Testis (tissue), 3 donors: ENCODE data around the gene GSC2. TPM values are rescaled to one million over a fixed set of nuclear protein-coding genes. Genes with fewer than 3 reads are reported as not detected.

Source experiments
- DNase-seq: peaks from one replicate; pipeline ENCODE4 v3.0.0-alpha.2; 2019
- H3K27ac ChIP-seq, 2 donors: fragments of 200-600 bp; sonication (generic); one replicate each; pipeline ENCODE4 v1.5.1; 2019
- H3K27me3 ChIP-seq: fragments of 200-600 bp; sonication (generic); one replicate; pipeline ENCODE4 v1.5.1; 2019
- H3K36me3 ChIP-seq: fragments of 200-600 bp; sonication (generic); one replicate; pipeline ENCODE4 v1.5.1; 2017; ENCODE audit warnings: low read depth; ENCODE audit errors: missing control alignments
- H3K4me1 ChIP-seq: fragments of 200-600 bp; sonication (generic); one replicate; pipeline ENCODE4 v1.5.1; 2019
- H3K4me3 ChIP-seq, 2 donors: fragments of 200-600 bp; sonication (generic); one replicate each; pipeline ENCODE4 v1.5.1; 2017 to 2019
- H3K9me3 ChIP-seq: fragments of 200-600 bp; sonication (generic); one replicate; pipeline ENCODE4 v1.5.1; 2017
- POLR2A ChIP-seq: fragments of 450-650 bp; IDR thresholded peaks from one replicate; pipeline ENCODE4 v1.6.1; 2017; ENCODE audit warnings: antibody characterized with exemption, mild to moderate bottlenecking, moderate library complexity
- WGBS, 2 donors: methylation state at CpG; one replicate each; pipeline ENCODE4 v1.1.5; 2018; 5-methylcytosine and 5-hydroxymethylcytosine counted together
- intact Hi-C: fragments of 100-400 bp; cut with DNase I; formaldehyde crosslinking; loops from one replicate; pipeline ENCODE4 v1.15.1; 2023; ENCODE audit warnings: low total_unique reads
- polyA plus RNA-seq: library from polyadenylated mRNA; stranded (reverse); fragments of 350-450 nt; fragmentation: Illumina TruSeq; extraction: RNeasy Lipid Tissue Mini Kit (QIAGEN cat#74804); gene quantifications from one replicate; pipeline ENCODE4 v1.2.3, GENCODE V29; 2014; ENCODE audit warnings: low read depth, low replicate concordance; ENCODE audit not compliant: insufficient read depth
- total RNA-seq, 2 donors: library from RNA; depleted of rRNA; stranded (reverse); fragments of >200 nt; gene quantifications; one replicate each; pipeline ENCODE4 v1.2.3, GENCODE V29; 2016
- TF ChIP-seq, protein P1 (sequence below), 3 experiments: fragments of 450-650 bp in 2 of 3; fragments of 200-600 bp in 1 of 3; sonication (generic) in 1 of 3; IDR thresholded peaks; one replicate each; pipeline ENCODE4 v1.5.1; 2016 to 2019; ENCODE audit warnings: antibody characterized with exemption in 3 of 3, mild to moderate bottlenecking in 2 of 3, moderate library complexity in 1 of 3

GSC2 gene
- total and polyA plus RNA-seq, 3 donors from 2014 or later = 2.3 to 16.0 (median 15.3) TPM

DNA sequence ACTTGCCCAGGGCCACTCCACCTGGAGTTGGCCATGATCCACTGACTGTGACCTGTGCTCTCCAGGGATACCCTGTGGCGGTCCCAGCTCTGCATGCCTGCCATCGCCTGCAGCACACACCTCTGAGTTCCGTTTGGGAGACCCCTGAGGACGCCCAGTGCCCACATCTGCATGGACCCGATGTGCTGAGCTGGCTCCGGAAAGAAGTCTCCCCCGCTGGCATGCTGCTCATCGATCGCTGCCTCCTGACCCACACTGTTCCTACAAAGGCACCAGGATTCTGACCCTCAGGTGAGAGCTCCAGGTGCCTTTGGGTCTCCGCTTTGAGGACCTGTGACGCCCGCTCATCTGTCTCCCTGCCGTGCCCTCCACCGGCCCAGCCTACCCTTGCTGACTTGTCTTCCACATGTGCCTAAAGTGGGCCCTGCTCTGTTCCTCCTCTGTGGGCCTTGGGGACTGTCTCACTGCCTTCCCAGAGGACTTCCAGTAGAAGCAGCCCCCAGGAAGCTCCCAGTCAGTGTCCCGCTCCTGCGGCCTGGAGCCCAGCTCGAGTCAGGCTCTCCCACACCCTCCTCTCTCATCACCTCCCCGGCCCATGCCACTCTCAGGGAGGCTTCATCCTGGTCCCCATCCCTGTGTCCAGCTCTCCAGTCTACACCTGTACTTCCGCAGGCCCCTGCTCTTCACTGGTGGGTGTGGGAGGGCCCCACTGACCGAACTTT is 34.3 kb upstream of the GSC2 start:
- no peak for DNase-seq
- H3K9me3 ChIP-seq = no peaks in the 10 kb centered on the region
- H3K27ac ChIP-seq = no peak overlapping the region
- H3K27me3 ChIP-seq = no peaks in the 10 kb centered on the region
- H3K4me1 ChIP-seq = peaks cover 6% of the 10 kb centered on the region
- no peaks in the 10 kb centered on the region for H3K36me3 ChIP-seq
- TF ChIP-seq, protein P1, sequence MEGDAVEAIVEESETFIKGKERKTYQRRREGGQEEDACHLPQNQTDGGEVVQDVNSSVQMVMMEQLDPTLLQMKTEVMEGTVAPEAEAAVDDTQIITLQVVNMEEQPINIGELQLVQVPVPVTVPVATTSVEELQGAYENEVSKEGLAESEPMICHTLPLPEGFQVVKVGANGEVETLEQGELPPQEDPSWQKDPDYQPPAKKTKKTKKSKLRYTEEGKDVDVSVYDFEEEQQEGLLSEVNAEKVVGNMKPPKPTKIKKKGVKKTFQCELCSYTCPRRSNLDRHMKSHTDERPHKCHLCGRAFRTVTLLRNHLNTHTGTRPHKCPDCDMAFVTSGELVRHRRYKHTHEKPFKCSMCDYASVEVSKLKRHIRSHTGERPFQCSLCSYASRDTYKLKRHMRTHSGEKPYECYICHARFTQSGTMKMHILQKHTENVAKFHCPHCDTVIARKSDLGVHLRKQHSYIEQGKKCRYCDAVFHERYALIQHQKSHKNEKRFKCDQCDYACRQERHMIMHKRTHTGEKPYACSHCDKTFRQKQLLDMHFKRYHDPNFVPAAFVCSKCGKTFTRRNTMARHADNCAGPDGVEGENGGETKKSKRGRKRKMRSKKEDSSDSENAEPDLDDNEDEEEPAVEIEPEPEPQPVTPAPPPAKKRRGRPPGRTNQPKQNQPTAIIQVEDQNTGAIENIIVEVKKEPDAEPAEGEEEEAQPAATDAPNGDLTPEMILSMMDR (IDR thresholded peaks at IDR 0.05) = no peak
- no peak overlapping the region for H3K4me3 ChIP-seq
- WGBS, 2 donors = 70 to 87% methylated on average over 7 to 20 of the region's 20 CpGs
- intact Hi-C loops = no loop called here

GRCh38 chr22:19183216-19183615 is 33.1 kb upstream of the GSC2 start:
- no peak for DNase-seq
- Histone ChIP-seq H3K9me3 (no peaks in the 10 kb centered on the region), H3K27me3 (no peaks in the 10 kb centered on the region), H3K4me3 (no peak overlapping the region), H3K36me3 (no peaks in the 10 kb centered on the region), H3K4me1 (peaks cover 6% of the 10 kb centered on the region), H3K27ac (no peak overlapping the region)
- intact Hi-C loops = no loop called here
- 87 to 95% methylated on average over 9 of the region's 9 CpGs for WGBS, 2 donors
- TF ChIP-seq, protein P1 (IDR thresholded peaks at IDR 0.05) = no peak
- no peak for TF ChIP-seq POLR2A

GRCh38 chr22:19182472-19183157 is 32.5 kb upstream of the GSC2 start:
- 62 to 74% methylated on average over 4 to 9 of the region's 9 CpGs for WGBS, 2 donors
- Histone ChIP-seq H3K27ac (no peak overlapping the region), H3K9me3 (no peaks in the 10 kb centered on the region), H3K4me3 (no peak overlapping the region), H3K36me3 (no peaks in the 10 kb centered on the region), H3K27me3 (no peaks in the 10 kb centered on the region), H3K4me1 (peaks cover 8% of the 10 kb centered on the region)
- intact Hi-C loops = no loop called here
- no peak for DNase-seq
- no peak for TF ChIP-seq POLR2A
- TF ChIP-seq, protein P1 (IDR thresholded peaks at IDR 0.05) = no peak

DNA sequence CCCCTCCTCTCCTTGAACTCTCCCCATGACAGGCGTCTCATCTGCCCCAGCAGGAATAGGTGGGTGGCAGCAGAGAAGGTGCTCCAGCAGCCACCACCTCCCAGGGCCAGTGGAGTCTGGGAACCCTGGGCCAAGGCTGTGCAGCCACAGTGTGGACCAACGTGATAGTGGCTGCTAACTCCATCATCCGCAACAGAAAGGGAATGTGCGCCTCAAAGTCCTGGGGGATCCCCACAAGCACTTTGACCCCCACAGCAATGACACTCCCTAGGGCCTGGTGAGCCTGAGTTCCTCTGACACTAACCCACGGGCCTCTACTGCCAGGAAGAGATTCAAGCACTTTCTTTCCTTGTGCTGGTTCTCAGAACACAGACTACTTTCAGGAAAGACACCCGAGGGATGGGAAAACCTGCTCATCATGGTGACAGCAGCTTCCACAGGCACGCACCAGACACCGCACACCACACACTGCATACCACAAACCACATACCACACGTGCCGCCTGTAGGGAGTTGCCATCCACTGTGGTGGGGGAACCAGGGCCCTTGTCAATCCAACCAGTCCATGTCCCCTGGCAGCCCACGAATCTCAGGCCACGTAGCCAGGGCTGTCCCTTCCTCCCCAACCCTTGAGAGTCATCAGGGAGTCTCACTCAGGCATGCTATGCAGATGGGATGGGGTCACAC is 31.8 kb upstream of the GSC2 start:
- no peaks in the 10 kb centered on the region for H3K36me3 ChIP-seq
- H3K4me3 ChIP-seq = no peak overlapping the region
- no peaks in the 10 kb centered on the region for H3K27me3 ChIP-seq
- H3K4me1 ChIP-seq = peaks cover 14% of the 10 kb centered on the region
- 71 to 72% methylated on average over 10 to 12 of the region's 12 CpGs for WGBS, 2 donors
- no peak overlapping the region for H3K27ac ChIP-seq
- intact Hi-C loops = no loop called here
- DNase-seq = no peak
- TF ChIP-seq POLR2A = no peak
- TF ChIP-seq, protein P1 (IDR thresholded peaks at IDR 0.05) = no peak
- no peaks in the 10 kb centered on the region for H3K9me3 ChIP-seq
